SU-DHL-6 (cell line): ENCODE data around the gene OR10AD1.

ENCODE experiments used
- CTCF ChIP-seq: fragments of 200-600 bp; sonication (generic); IDR thresholded peaks from one replicate; pipeline ENCODE4 v1.5.1; 2017; ENCODE audit warnings: antibody characterized with exemption, mild to moderate bottlenecking, low read length, moderate library complexity; ENCODE audit not compliant: insufficient read depth, poor library complexity, severe bottlenecking
- EZH2phosphoT487 ChIP-seq: fragments of 200-600 bp; sonication (generic), shearing (Covaris generic); conservative IDR thresholded peaks from 2 replicates; pipeline ENCODE4 v1.6.1; 2018; ENCODE audit warnings: mild to moderate bottlenecking, antibody characterized with exemption, low read length, moderate library complexity, mixed read lengths

DNA sequence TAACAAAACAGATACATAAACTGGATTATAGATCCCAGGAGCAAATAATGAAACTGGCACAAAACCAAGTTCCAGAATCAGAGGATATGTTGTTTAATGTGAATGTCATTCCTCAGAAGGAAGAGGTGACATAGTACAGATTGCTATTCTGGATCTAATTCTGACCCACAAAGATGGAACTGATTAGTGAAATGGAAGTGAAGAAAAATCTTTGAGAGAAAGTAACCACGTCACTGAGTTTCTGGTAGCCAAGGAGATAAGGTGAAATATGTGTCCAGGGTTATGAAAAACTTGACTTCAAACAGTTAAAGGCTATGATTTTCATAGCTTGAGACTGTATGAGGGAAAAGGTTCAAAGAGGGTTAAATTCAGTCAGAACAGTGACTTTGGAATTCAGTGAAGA, 8.3 kb downstream of the OR10AD1 start:
- no peak for TF ChIP-seq CTCF
- TF ChIP-seq EZH2phosphoT487, result no peak
